Vagina (tissue), 2 donors: ENCODE data around the gene SLC7A6OS.

ENCODE experiments used
- POLR2A ChIP-seq, 2 donors: fragments of 450-650 bp; IDR thresholded peaks; one replicate each; pipeline ENCODE4 v1.6.1; 2017; ENCODE audit warnings: antibody characterized with exemption in 2 of 2, mild to moderate bottlenecking in 2 of 2, moderate library complexity in 2 of 2
- TF ChIP-seq, protein P1 (sequence below), 3 experiments: fragments of 450-650 bp in 2 of 3; fragments of 200-600 bp in 1 of 3; sonication (generic) in 1 of 3; IDR thresholded peaks; one replicate each; pipeline ENCODE4 v1.5.1; 2017 to 2019; ENCODE audit warnings: antibody characterized with exemption in 3 of 3, mild to moderate bottlenecking in 2 of 3, moderate library complexity in 2 of 3

- no peak for TF ChIP-seq POLR2A (IDR thresholded peaks at IDR 0.05)
- TF ChIP-seq, protein P1, sequence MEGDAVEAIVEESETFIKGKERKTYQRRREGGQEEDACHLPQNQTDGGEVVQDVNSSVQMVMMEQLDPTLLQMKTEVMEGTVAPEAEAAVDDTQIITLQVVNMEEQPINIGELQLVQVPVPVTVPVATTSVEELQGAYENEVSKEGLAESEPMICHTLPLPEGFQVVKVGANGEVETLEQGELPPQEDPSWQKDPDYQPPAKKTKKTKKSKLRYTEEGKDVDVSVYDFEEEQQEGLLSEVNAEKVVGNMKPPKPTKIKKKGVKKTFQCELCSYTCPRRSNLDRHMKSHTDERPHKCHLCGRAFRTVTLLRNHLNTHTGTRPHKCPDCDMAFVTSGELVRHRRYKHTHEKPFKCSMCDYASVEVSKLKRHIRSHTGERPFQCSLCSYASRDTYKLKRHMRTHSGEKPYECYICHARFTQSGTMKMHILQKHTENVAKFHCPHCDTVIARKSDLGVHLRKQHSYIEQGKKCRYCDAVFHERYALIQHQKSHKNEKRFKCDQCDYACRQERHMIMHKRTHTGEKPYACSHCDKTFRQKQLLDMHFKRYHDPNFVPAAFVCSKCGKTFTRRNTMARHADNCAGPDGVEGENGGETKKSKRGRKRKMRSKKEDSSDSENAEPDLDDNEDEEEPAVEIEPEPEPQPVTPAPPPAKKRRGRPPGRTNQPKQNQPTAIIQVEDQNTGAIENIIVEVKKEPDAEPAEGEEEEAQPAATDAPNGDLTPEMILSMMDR (IDR thresholded peaks at IDR 0.05), result peak; percentile 50 to 91 (median 88)
These were observed 17.6 kb upstream of the SLC7A6OS start for GRCh38 chr16:68328151-68328859.
